H1 (cell line): ENCODE data around the gene KCTD15. TPM values are rescaled to one million over a fixed set of nuclear protein-coding genes. Genes with fewer than 3 reads are reported as not detected.

Source experiments
- CTCF ChIA-PET: fragments of 300-600 bp; sonication (Branson Sonifier 250); formaldehyde crosslinking; loops from one replicate; lab custom pipeline; 2021; ENCODE audit not compliant: partially characterized antibody; lab: Charles Lee
- POLR2A ChIA-PET: fragments of 300-600 bp; sonication (Branson Sonifier 250); formaldehyde crosslinking; loops from one replicate; lab custom pipeline; 2021; ENCODE audit warnings: inconsistent platforms; ENCODE audit not compliant: partially characterized antibody; lab: Charles Lee
- DNase-seq, 2 experiments: peaks; one replicate each; pipeline versions ENCODE4 v3.0.0 to v3.0.0-alpha.2; 2010 to 2022; ENCODE audit warnings: low spot score in 2 of 2, low read depth in 1 of 2, mixed read lengths in 1 of 2
- FAIRE-seq: peaks from 2 replicates; lab custom pipeline; 2011; peaks lifted over from hg19 to GRCh38; lab: Jason Lieb, UNC
- H2AFZ ChIP-seq: 2 replicates; pipeline ENCODE4 v1.8.1; 2012; ENCODE audit warnings: low read length, inconsistent platforms
- H2AK5ac ChIP-seq: 2 replicates; pipeline ENCODE4 v1.6.1; 2013; ENCODE audit warnings: low read depth, low read length
- H2BK120ac ChIP-seq: replicated peaks from 2 replicates; pipeline ENCODE3; 2013; ENCODE audit warnings: low read depth, low read length, inconsistent platforms
- H2BK12ac ChIP-seq: 2 replicates; pipeline ENCODE4 v1.6.1; 2013; ENCODE audit warnings: low read depth, low read length
- H2BK15ac ChIP-seq: 2 replicates; pipeline ENCODE4 v1.6.1; 2013; ENCODE audit warnings: low read length
- H2BK20ac ChIP-seq: 2 replicates; pipeline ENCODE4 v1.6.1; 2013; ENCODE audit warnings: low read length
- H2BK5ac ChIP-seq: 2 replicates; pipeline ENCODE4 v1.6.1; 2013; ENCODE audit warnings: low read depth, low read length
- H3K14ac ChIP-seq: 2 replicates; pipeline ENCODE4 v1.6.1; 2013; ENCODE audit warnings: inconsistent platforms; ENCODE audit not compliant: insufficient read length
- H3K18ac ChIP-seq: 2 replicates; pipeline ENCODE4 v1.6.1; 2013; ENCODE audit warnings: low read length; ENCODE audit errors: extremely low read depth
- H3K23ac ChIP-seq: 2 replicates; pipeline ENCODE4 v1.6.1; 2013; ENCODE audit warnings: inconsistent platforms; ENCODE audit not compliant: insufficient read length
- H3K23me2 ChIP-seq: 2 replicates; pipeline ENCODE4 v1.6.1; 2013; ENCODE audit warnings: low read depth, low read length
- H3K27ac ChIP-seq: 2 replicates; pipeline ENCODE4 v1.6.1; 2011; ENCODE audit warnings: low read depth, low read length, inconsistent platforms
- H3K27me3 ChIP-seq, 4 experiments: replicated peaks in 1 of 4; 1 replicate in 1 of 4; 2 replicates in 3 of 4; pipeline versions ENCODE4 v1.6.1 to v1.8.1; 2011 to 2013; ENCODE audit warnings: low read length in 3 of 4, mild to moderate bottlenecking in 3 of 4, inconsistent platforms in 2 of 4, mixed read lengths in 2 of 4, moderate library complexity in 1 of 4; ENCODE audit not compliant: control insufficient read depth in 3 of 4, insufficient read depth in 3 of 4; ENCODE audit errors: extremely low read depth in 1 of 4
- H3K36me3 ChIP-seq, 4 experiments: 2 replicates each; pipeline versions ENCODE4 v1.6.1 to v1.8.1; 2011 to 2013; ENCODE audit warnings: mild to moderate bottlenecking in 4 of 4, low read length in 3 of 4, moderate library complexity in 2 of 4, control low read depth in 1 of 4, inconsistent platforms in 1 of 4; ENCODE audit not compliant: insufficient read depth in 4 of 4, control insufficient read depth in 2 of 4
- H3K4ac ChIP-seq: replicated peaks from 2 replicates; pipeline ENCODE3; 2013; ENCODE audit warnings: low read length, low read depth, mixed read lengths, inconsistent platforms; ENCODE audit not compliant: insufficient read length
- H3K4me1 ChIP-seq, 4 experiments: replicated peaks in 1 of 4; 1 replicate in 1 of 4; 2 replicates in 3 of 4; pipeline versions ENCODE4 v1.6.1 to v1.8.1; 2011 to 2013; ENCODE audit warnings: low read length in 3 of 4, inconsistent platforms in 2 of 4, mixed read lengths in 1 of 4; ENCODE audit not compliant: insufficient read depth in 4 of 4, control insufficient read depth in 3 of 4
- H3K4me2 ChIP-seq, 2 experiments: 2 replicates each; pipeline versions ENCODE4 v1.6.1 to v1.8.1; 2011 to 2013; ENCODE audit warnings: low read depth in 2 of 2, low read length in 2 of 2, control low read depth in 1 of 2, inconsistent platforms in 1 of 2, mild to moderate bottlenecking in 1 of 2; ENCODE audit not compliant: insufficient read depth in 1 of 2
- H3K4me3 ChIP-seq, 4 experiments: fragments of 200-600, 300-600 bp in 1 of 4; sonication (generic), shearing (Covaris generic), sonication (Bioruptor Twin) in 1 of 4; 2 replicates each; pipeline versions ENCODE4 v1.5.1 to v1.8.1; 2011 to 2016; ENCODE audit warnings: low read length in 4 of 4, low read depth in 3 of 4, control low read depth in 2 of 4, inconsistent platforms in 2 of 4, mild to moderate bottlenecking in 2 of 4, mixed read lengths in 1 of 4, moderate library complexity in 1 of 4; ENCODE audit not compliant: insufficient read depth in 2 of 4; ENCODE audit errors: extremely low read depth in 1 of 4
- H3K56ac ChIP-seq: replicated peaks from 2 replicates; pipeline ENCODE3; 2013; ENCODE audit warnings: low read depth, mild to moderate bottlenecking, mixed read lengths, low read length, inconsistent platforms; ENCODE audit not compliant: insufficient read length
- H3K79me1 ChIP-seq: 2 replicates; pipeline ENCODE4 v1.6.1; 2013; ENCODE audit warnings: low read depth, low read length, control low read depth
- H3K79me2 ChIP-seq, 2 experiments: 2 replicates each; pipeline versions ENCODE4 v1.6.1 to v1.8.1; 2012 to 2013; ENCODE audit warnings: low read length in 2 of 2, mild to moderate bottlenecking in 2 of 2, inconsistent platforms in 1 of 2; ENCODE audit not compliant: insufficient read depth in 2 of 2, control insufficient read depth in 1 of 2
- H3K9ac ChIP-seq, 4 experiments: replicated peaks in 1 of 4; 1 replicate in 1 of 4; 2 replicates in 3 of 4; pipeline versions ENCODE4 v1.6.1 to v1.8.1; 2011 to 2013; ENCODE audit warnings: low read depth in 3 of 4, low read length in 3 of 4, control low read depth in 2 of 4, mild to moderate bottlenecking in 2 of 4, moderate library complexity in 2 of 4, inconsistent platforms in 1 of 4; ENCODE audit errors: extremely low read depth in 1 of 4
- H3K9me3 ChIP-seq, 2 experiments: 2 replicates each; pipeline versions ENCODE4 v1.6.1 to v1.8.1; 2012 to 2013; ENCODE audit warnings: mild to moderate bottlenecking in 2 of 2, moderate library complexity in 2 of 2, control low read depth in 1 of 2, inconsistent platforms in 1 of 2, low read depth in 1 of 2, low read length in 1 of 2, mixed read lengths in 1 of 2; ENCODE audit not compliant: insufficient read depth in 2 of 2
- H4K20me1 ChIP-seq, 2 experiments: replicated peaks in 1 of 2; 2 replicates each; pipeline versions ENCODE3 to v1.8.1; 2011 to 2013; ENCODE audit warnings: inconsistent platforms in 2 of 2, low read length in 2 of 2, mild to moderate bottlenecking in 1 of 2; ENCODE audit not compliant: insufficient read depth in 2 of 2, control insufficient read depth in 1 of 2
- H4K5ac ChIP-seq: 2 replicates; pipeline ENCODE4 v1.6.1; 2013; ENCODE audit warnings: low read length, low read depth, mixed read lengths, inconsistent platforms; ENCODE audit not compliant: insufficient read length
- H4K8ac ChIP-seq: 2 replicates; pipeline ENCODE4 v1.8.0; 2013; ENCODE audit warnings: mild to moderate bottlenecking, moderate library complexity, low read length, inconsistent platforms; ENCODE audit not compliant: insufficient read depth; ENCODE audit errors: extremely low read depth
- H4K91ac ChIP-seq: replicated peaks from 2 replicates; pipeline ENCODE3; 2013; ENCODE audit warnings: low read length, mixed read lengths, inconsistent platforms; ENCODE audit not compliant: insufficient read length
- FOSL1 ChIP-seq: IDR thresholded peaks from 2 replicates; pipeline ENCODE4 v1.6.1; 2011; ENCODE audit warnings: mild to moderate bottlenecking, low read depth, low read length, moderate library complexity; ENCODE audit not compliant: insufficient read depth
- MAFK ChIP-seq: IDR thresholded peaks from 2 replicates; pipeline ENCODE4 v1.6.1; 2012; ENCODE audit warnings: low read depth, mild to moderate bottlenecking, improper control_type of control experiment, low read length
- POLR2AphosphoS5 ChIP-seq: IDR thresholded peaks from 2 replicates; pipeline ENCODE4 v1.6.1; 2011; ENCODE audit warnings: low read depth, low read length
- SUZ12 ChIP-seq: fragments of 200-600 bp; sonication (generic); IDR thresholded peaks from 2 replicates; pipeline ENCODE4 v1.6.1; 2012; ENCODE audit warnings: mild to moderate bottlenecking, inconsistent platforms, low read length, moderate library complexity, mixed read lengths
- TBP ChIP-seq: IDR thresholded peaks from 2 replicates; pipeline ENCODE4 v1.6.1; 2011; ENCODE audit warnings: low read depth, low read length, improper control_type of control experiment
- YY1 ChIP-seq: IDR thresholded peaks from 2 replicates; pipeline ENCODE4 v1.6.1; 2011; ENCODE audit warnings: low read depth, mild to moderate bottlenecking, low read length
- WGBS, 2 experiments: shearing (Covaris generic) in 1 of 2; methylation state at CpG; one replicate each; pipeline versions ENCODE4 v1.1.6 to v1.1.7; 2013 to 2015; ENCODE audit warnings: low lambda C conversion rate in 2 of 2, mixed read lengths in 2 of 2, inconsistent platforms in 1 of 2, low coverage in 1 of 2, missing lambda C conversion rate in 1 of 2; ENCODE audit not compliant: insufficient replicate concordance in 2 of 2, insufficient coverage in 1 of 2, insufficient read length in 1 of 2; ENCODE audit errors: extremely low coverage in 1 of 2, missing lambda C conversion rate in 1 of 2; 5-methylcytosine and 5-hydroxymethylcytosine counted together
- polyA plus RNA-seq, 7 experiments: library from polyadenylated mRNA; depleted of rRNA in 3 of 7; stranded (reverse) in 5 of 7; unstranded in 2 of 7; fragments of >200 nt in 5 of 7; fragments of 200-250 nt in 2 of 7; gene quantifications; 1 replicate in 5 of 7; 2 replicates in 1 of 7; 4 replicates in 1 of 7; pipeline versions ENCODE4 v1.2.1 to v1.2.3, GENCODE V29; 2011 to 2013; ENCODE audit warnings: missing spikeins in 2 of 7, mixed read lengths in 2 of 7
- total RNA-seq: library from RNA; stranded (reverse); fragmentation: NEBNext Ultra II Directional; extraction: Animal tissue kit (Norgen Biotek cat#: 25700); gene quantifications from 2 replicates; pipeline ENCODE4 v1.2.1, GENCODE V29; 2021

KCTD15 gene
- total and polyA plus RNA-seq, 2 of the 8 experiments (the other 6 are each of a cell fraction or from before 2014, with no cell fraction given) = 25.1 to 27.0 TPM

GRCh38 chr19:33770107-33770506 is 26.6 kb upstream of the KCTD15 start:
- Histone ChIP-seq H3K9ac (no peak overlapping the region), H3K23ac (no peak overlapping the region), H3K56ac (no peak overlapping the region), H2BK15ac (no peak overlapping the region), H4K8ac (no peak overlapping the region), H3K27me3 (no peaks in the 10 kb centered on the region), H2BK5ac (no peak overlapping the region), H3K4me3 (no peak overlapping the region), H3K23me2 (no peaks in the 10 kb centered on the region), H2AFZ (no peak overlapping the region), H2BK20ac (no peak overlapping the region), H3K4me2 (no peak overlapping the region), H2BK120ac (no peak overlapping the region), H4K20me1 (peaks cover 8 to 10% of the 10 kb centered on the region in 2 experiments), H3K79me2 (no peaks in the 10 kb centered on the region), H3K4ac (no peak overlapping the region), H3K27ac (no peak overlapping the region), H4K5ac (no peak overlapping the region), H3K4me1 (no peaks in the 10 kb centered on the region), H3K18ac (no peak overlapping the region), H4K91ac (no peak overlapping the region), H3K9me3 (no peaks in the 10 kb centered on the region), H3K36me3 (peaks cover 0 to 5% (median 0%) of the 10 kb centered on the region in 4 experiments; a peak in 2 of 8 replicates), H2AK5ac (no peak overlapping the region), H3K14ac (no peak overlapping the region), H2BK12ac (no peak overlapping the region), H3K79me1 (no peaks in the 10 kb centered on the region)
- ChIA-PET CTCF (interaction anchor here (0.9 to 6.3 kb wide), 21 partner anchors 9 to 528 kb away, joined by 3 to 79 read pairs (median 4); no protein-coding TSS in a partner anchor), POLR2A (no interaction called here)
- no peak for DNase-seq
- WGBS, 2 experiments = 87% methylated on average over 8 of the region's 8 CpGs; no CpG with 5 or more reads in 1 of the 2 experiments
- no peak for TF ChIP-seq TBP
- TF ChIP-seq MAFK = no peak
- TF ChIP-seq FOSL1 = no peak
- TF ChIP-seq SUZ12 = no peak
- TF ChIP-seq POLR2AphosphoS5 = no peak
- TF ChIP-seq YY1 = no peak
- no peak for FAIRE-seq
